Cardiac muscle cell (in vitro differentiated cells and primary cell): Measurements from ENCODE around the gene PLXND1. TPM values are rescaled to one million over a fixed set of nuclear protein-coding genes. Genes with fewer than 3 reads are reported as not detected.

ENCODE experiments used
- DNase-seq, 2 donors: peaks; one replicate each; pipeline versions ENCODE4 v3.0.0 to v3.0.0-alpha.2; 2010 to 2017; ENCODE audit warnings: low read depth in 1 of 2, low spot score in 1 of 2
- H3K27ac ChIP-seq: fragments of 200-600 bp; sonication (generic); 2 replicates; pipeline ENCODE4 v1.5.1; 2016
- H3K27me3 ChIP-seq: fragments of 200-600 bp; sonication (generic); 2 replicates; pipeline ENCODE4 v1.6.0; 2016; ENCODE audit warnings: control low read depth
- H3K36me3 ChIP-seq: fragments of 200-600 bp; sonication (generic); 2 replicates; pipeline ENCODE4 v1.5.1; 2016; ENCODE audit warnings: control low read depth
- H3K4me1 ChIP-seq: fragments of 200-600 bp; sonication (generic); 2 replicates; pipeline ENCODE4 v1.8.1; 2017; ENCODE audit warnings: low read depth, mild to moderate bottlenecking, mixed run types
- H3K4me3 ChIP-seq: fragments of 200-600 bp; sonication (generic); 2 replicates; pipeline ENCODE4 v1.5.1; 2016; ENCODE audit warnings: mild to moderate bottlenecking
- H3K9me3 ChIP-seq: fragments of 200-600 bp; sonication (generic); 2 replicates; pipeline ENCODE4 v1.5.1; 2017; ENCODE audit warnings: low read depth, mild to moderate bottlenecking, control low read depth
- polyA plus RNA-seq: library from polyadenylated mRNA; unstranded; fragments of >200 nt; fragmentation: Nextera tagmentation; extraction: Ambion mirVana; gene quantifications from 2 replicates; pipeline ENCODE4 v1.2.1, GENCODE V29; 2016
- total RNA-seq: library from RNA; depleted of rRNA; stranded (reverse); fragments of >200 nt; gene quantifications from 2 replicates; pipeline ENCODE4 v1.2.3, GENCODE V29; 2016
- TF ChIP-seq, protein P1 (sequence below): IDR thresholded peaks from 2 replicates; pipeline ENCODE4 v1.5.1; 2012; ENCODE audit warnings: low read depth, mild to moderate bottlenecking, low read length

Gene PLXND1
- total and polyA plus RNA-seq, 2 experiments from 2014 or later, result 15.0 to 56.5 TPM

- Histone ChIP-seq H3K4me1 (peaks cover 17% of the 10 kb centered on the region), H3K36me3 (no peaks in the 10 kb centered on the region), H3K27me3 (no peaks in the 10 kb centered on the region), H3K27ac (no peak overlapping the region), H3K4me3 (no peak overlapping the region), H3K9me3 (no peaks in the 10 kb centered on the region)
- TF ChIP-seq, protein P1, sequence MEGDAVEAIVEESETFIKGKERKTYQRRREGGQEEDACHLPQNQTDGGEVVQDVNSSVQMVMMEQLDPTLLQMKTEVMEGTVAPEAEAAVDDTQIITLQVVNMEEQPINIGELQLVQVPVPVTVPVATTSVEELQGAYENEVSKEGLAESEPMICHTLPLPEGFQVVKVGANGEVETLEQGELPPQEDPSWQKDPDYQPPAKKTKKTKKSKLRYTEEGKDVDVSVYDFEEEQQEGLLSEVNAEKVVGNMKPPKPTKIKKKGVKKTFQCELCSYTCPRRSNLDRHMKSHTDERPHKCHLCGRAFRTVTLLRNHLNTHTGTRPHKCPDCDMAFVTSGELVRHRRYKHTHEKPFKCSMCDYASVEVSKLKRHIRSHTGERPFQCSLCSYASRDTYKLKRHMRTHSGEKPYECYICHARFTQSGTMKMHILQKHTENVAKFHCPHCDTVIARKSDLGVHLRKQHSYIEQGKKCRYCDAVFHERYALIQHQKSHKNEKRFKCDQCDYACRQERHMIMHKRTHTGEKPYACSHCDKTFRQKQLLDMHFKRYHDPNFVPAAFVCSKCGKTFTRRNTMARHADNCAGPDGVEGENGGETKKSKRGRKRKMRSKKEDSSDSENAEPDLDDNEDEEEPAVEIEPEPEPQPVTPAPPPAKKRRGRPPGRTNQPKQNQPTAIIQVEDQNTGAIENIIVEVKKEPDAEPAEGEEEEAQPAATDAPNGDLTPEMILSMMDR, result no peak
- DNase-seq, result peak in 1 of 2 donors; percentile 35
Measured at GRCh38 chr3:129563850-129564535, 42.5 kb downstream of the PLXND1 start.

DNA sequence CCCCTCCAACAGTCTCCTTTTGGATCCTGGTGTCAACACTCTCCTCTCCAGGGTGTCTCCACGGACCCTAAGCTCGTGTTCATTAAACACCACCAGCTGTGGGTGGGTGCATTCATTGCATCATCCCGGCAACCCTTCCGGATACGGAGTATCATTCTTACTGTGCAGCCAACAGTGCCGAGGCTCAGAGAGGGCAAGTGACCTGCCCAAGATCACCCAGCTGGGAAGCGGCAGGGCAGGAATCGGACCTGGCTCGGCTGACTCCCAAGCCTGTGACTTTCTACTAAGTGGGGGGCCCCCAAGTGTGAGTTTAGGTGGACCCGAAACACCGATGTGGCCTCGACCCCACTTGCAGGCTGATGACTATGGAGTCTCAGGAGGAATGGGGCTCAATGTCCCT, 43.1 kb downstream of the PLXND1 start:
- no peaks in the 10 kb centered on the region for H3K9me3 ChIP-seq
- no peaks in the 10 kb centered on the region for H3K27me3 ChIP-seq
- TF ChIP-seq, protein P1, result no peak
- H3K4me1 ChIP-seq, result peaks cover 23% of the 10 kb centered on the region
- no peak overlapping the region for H3K4me3 ChIP-seq
- no peak for DNase-seq
- H3K36me3 ChIP-seq, result no peaks in the 10 kb centered on the region
- H3K27ac ChIP-seq, result no peak overlapping the region

DNA sequence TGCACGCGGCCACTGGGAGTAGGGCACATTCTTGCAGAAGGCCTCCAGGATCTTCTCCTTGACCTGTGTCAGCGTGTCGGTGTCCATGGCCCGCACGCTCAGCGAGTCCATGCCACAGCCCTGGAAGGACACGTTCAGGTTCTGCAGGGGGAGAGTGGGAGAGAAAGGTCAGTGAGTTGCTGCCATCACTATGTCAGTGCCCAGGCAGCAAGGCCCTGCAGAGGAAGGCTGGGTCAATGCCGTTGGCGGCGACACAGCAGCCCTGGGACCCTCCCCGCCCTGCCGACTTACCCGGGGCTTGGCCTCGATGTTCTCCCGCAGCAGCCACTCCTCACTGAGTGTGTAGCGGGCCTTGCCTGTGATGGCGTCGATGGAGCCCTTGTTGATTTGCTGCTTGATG, 43.7 kb downstream of the PLXND1 start:
- DNase-seq, result no peak
- Histone ChIP-seq H3K4me1 (peaks cover 25% of the 10 kb centered on the region), H3K9me3 (no peaks in the 10 kb centered on the region), H3K27ac (no peak overlapping the region), H3K36me3 (no peaks in the 10 kb centered on the region), H3K4me3 (no peak overlapping the region), H3K27me3 (no peaks in the 10 kb centered on the region)
- TF ChIP-seq, protein P1, result no peak

DNA sequence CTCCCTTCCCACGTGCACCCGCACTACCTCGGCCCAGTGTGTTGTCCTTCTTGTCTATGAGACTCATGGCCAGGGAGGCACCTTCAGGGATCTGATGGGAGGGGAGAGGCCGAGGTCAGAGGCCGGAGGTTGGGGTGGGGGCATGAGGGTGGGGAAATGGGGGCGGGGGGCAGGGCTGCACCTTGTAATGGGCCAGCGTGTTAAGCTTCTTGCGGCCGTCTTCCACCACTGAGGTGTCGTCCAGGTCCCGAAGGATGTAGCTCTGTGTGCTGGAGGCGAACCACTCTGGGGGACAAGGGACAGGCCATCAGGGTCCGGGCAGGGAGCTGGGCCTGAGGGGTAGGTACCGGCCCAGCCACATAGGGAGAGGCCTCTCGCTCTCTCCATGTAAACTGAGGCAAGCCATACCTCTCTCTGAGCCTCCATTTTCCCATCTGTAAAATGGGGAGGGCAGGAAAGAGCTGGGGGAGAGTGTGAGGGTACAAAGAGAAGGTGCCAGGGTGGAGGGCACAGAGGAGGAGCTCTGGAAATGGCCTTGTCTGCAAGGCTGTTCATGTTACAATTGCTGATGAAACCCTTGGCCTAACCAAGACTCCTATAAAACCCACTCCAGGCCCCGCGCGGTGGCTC, 44.7 kb downstream of the PLXND1 start:
- Histone ChIP-seq H3K9me3 (no peaks in the 10 kb centered on the region), H3K27ac (peak overlapping the region; percentile 43), H3K36me3 (no peaks in the 10 kb centered on the region), H3K27me3 (no peaks in the 10 kb centered on the region), H3K4me3 (no peak overlapping the region), H3K4me1 (peaks cover 33% of the 10 kb centered on the region)
- TF ChIP-seq, protein P1, result no peak
- DNase-seq, result no peak

GRCh38 chr3:129560911-129561594, 45.4 kb downstream of the PLXND1 start:
- no peaks in the 10 kb centered on the region for H3K36me3 ChIP-seq
- peak overlapping the region; percentile 43 for H3K27ac ChIP-seq
- H3K4me1 ChIP-seq, result peaks cover 38% of the 10 kb centered on the region
- no peaks in the 10 kb centered on the region for H3K9me3 ChIP-seq
- TF ChIP-seq, protein P1, result no peak
- no peak overlapping the region for H3K4me3 ChIP-seq
- H3K27me3 ChIP-seq, result no peaks in the 10 kb centered on the region
- DNase-seq, result peak; percentile 36 to 93
